Karpas-422 (cell line): ENCODE measurements around the gene ISY1. TPM values are rescaled to one million over a fixed set of nuclear protein-coding genes. Genes with fewer than 3 reads are reported as not detected.
A peak's percentile ranks its signal among the peaks of the same experiment; 100 is the strongest.

Experiments used
- DNase-seq: peaks from one replicate; pipeline ENCODE4 v3.0.0-alpha.2; 2015
- H2AFZ ChIP-seq: fragments of 200-600 bp; sonication (generic); 2 replicates; pipeline ENCODE4 v1.6.1; 2014; ENCODE audit warnings: antibody characterized with exemption, low read length, mixed read lengths
- H3K27ac ChIP-seq: fragments of 200-600 bp; sonication (generic); 2 replicates; pipeline ENCODE4 v1.5.1; 2014; ENCODE audit warnings: mild to moderate bottlenecking, low read length, moderate library complexity
- H3K27me3 ChIP-seq: fragments of 200-600 bp; sonication (generic); 2 replicates; pipeline ENCODE4 v1.6.1; 2014; ENCODE audit warnings: low read length, mixed read lengths
- H3K36me3 ChIP-seq: fragments of 200-600 bp; sonication (generic); 2 replicates; pipeline ENCODE4 v1.6.1; 2014; ENCODE audit warnings: low read length, mixed read lengths; ENCODE audit not compliant: insufficient read depth
- H3K4me1 ChIP-seq: fragments of 200-600 bp; sonication (generic); 2 replicates; pipeline ENCODE4 v1.6.1; 2014; ENCODE audit warnings: mild to moderate bottlenecking, low read length, mixed read lengths
- H3K4me2 ChIP-seq: fragments of 200-600 bp; sonication (generic); 2 replicates; pipeline ENCODE4 v1.6.1; 2014; ENCODE audit warnings: low read length, low read depth, mild to moderate bottlenecking; ENCODE audit not compliant: poor library complexity, severe bottlenecking
- H3K4me3 ChIP-seq: fragments of 200-600 bp; sonication (generic); 2 replicates; pipeline ENCODE4 v1.5.1; 2014; ENCODE audit warnings: mild to moderate bottlenecking, antibody characterized with exemption, low read length, mixed read lengths
- H3K79me2 ChIP-seq: fragments of 200-600 bp; sonication (generic); 2 replicates; pipeline ENCODE4 v1.6.1; 2014; ENCODE audit warnings: mild to moderate bottlenecking, low read length, mixed read lengths
- H3K9ac ChIP-seq: fragments of 200-600 bp; sonication (generic); 2 replicates; pipeline ENCODE4 v1.6.0; 2014; ENCODE audit warnings: low read length
- H3K9me2 ChIP-seq: fragments of 200-600 bp; sonication (generic), shearing (Covaris generic); replicated peaks from 2 replicates; pipeline ENCODE4 v1.6.0; 2014; ENCODE audit warnings: mild to moderate bottlenecking, low read length, moderate library complexity; ENCODE audit not compliant: insufficient read depth
- H3K9me3 ChIP-seq: fragments of 300-700, 200-600 bp; sonication (generic); 2 replicates; pipeline ENCODE4 v1.6.1; 2014; ENCODE audit warnings: low read length, mixed read lengths
- H4K20me1 ChIP-seq: fragments of 200-600 bp; sonication (generic); 2 replicates; pipeline ENCODE4 v1.6.1; 2014; ENCODE audit warnings: mild to moderate bottlenecking, antibody characterized with exemption, low read length, low read depth; ENCODE audit not compliant: insufficient read depth
- total RNA-seq: library from RNA; depleted of rRNA; stranded (reverse); fragments of >200 nt; shearing (Covaris generic); gene quantifications from 2 replicates; pipeline ENCODE4 v1.2.3, GENCODE V29; 2014; ENCODE audit warnings: low replicate concordance; rRNA removed

ISY1 gene
- total RNA-seq, result 23.1 and 29.9 TPM in 2 replicates

DNA sequence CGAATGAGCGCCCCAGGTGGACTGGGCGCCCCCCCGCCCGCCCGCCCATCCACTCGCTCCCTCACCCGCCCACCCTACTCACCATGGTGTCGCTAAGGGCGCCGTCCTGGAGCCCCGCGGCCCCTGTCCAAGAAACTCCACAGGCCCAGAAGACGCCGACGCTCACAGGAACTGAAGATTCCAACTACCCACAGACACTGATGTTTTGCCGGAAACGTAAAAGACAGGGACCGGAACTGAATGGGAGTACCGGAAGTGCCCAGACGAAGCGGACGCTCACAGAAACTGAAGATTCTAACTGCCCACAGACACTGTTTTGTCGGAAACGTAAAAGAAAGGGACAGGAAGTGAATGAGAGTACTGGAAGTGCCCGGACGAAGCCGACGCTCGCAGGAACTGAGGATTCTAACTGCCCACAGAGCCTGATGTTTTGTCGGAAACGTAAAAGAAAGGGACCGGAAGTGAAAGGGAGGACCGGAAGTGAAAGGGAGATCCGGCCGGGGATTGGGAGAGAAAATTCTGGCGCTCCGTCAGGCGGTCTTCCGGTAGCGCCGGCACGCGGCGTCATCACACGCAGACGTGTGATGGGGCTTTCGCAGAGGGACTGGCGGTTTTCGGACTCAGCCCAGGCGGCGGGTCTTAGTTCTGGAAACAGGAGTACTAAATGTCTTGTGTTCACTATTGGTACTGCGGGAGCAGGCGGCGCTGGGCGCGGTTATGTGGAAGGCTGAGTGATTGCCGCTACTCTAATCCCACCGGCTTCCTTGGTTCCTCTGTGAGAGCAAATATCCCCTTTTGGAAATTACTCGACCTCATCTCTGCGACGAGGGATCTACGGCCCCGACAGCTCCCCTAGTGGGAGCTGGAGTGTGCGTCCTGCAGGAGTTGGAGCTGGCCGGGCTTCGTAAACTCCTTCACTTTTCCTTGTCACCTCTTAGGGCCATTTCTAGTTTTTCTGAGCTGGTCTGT lies at the start of gene ISY1:
TSS of gene ISY1 (minus strand) at position 173 of the 969 bp plus-strand sequence. CDS start at position 85, 88 bp downstream.
- Histone ChIP-seq H3K9ac (peak within 1 kb of the TSS; percentile 86), H3K4me2 (peak within 1 kb of the TSS; percentile 86), H3K27me3 (no peaks in the 10 kb centered on the region), H2AFZ (peak within 1 kb of the TSS; percentile 91), H4K20me1 (no peaks in the 10 kb centered on the region), H3K4me1 (peaks cover 29% of the 10 kb centered on the region), H3K9me2 (no peaks in the 10 kb centered on the region), H3K27ac (peak within 1 kb of the TSS; percentile 93), H3K9me3 (no peaks in the 10 kb centered on the region), H3K36me3 (peaks cover 14% of the 10 kb centered on the region; the same call in 1 of the 2 replicates), H3K4me3 (peak within 1 kb of the TSS; percentile 80), H3K79me2 (peaks cover 25% of the 10 kb centered on the region)
- peak; percentile 98 for DNase-seq

DNA sequence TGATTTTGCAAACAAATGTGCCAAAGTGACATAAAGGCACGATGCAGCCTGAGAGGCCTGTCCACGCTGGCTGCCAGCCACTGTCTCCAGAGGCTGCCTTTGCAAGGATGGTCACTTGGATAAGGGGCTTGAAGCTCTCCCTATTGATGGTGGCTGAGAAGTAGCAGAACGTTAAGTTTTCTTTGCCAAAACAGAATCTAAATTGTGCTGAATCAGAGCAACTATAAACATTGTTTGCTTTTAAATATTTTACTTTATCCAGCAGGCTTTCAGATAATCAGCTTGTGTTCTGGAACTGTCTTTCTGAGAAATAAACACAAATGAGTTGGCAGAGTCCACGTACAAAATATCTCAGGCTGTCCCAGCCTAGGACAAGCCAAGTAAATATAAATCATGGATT lies 46.6 kb upstream of the ISY1 start:
- no peak overlapping the region for H3K4me3 ChIP-seq
- H2AFZ ChIP-seq, result no peak overlapping the region
- no peaks in the 10 kb centered on the region for H4K20me1 ChIP-seq

DNA sequence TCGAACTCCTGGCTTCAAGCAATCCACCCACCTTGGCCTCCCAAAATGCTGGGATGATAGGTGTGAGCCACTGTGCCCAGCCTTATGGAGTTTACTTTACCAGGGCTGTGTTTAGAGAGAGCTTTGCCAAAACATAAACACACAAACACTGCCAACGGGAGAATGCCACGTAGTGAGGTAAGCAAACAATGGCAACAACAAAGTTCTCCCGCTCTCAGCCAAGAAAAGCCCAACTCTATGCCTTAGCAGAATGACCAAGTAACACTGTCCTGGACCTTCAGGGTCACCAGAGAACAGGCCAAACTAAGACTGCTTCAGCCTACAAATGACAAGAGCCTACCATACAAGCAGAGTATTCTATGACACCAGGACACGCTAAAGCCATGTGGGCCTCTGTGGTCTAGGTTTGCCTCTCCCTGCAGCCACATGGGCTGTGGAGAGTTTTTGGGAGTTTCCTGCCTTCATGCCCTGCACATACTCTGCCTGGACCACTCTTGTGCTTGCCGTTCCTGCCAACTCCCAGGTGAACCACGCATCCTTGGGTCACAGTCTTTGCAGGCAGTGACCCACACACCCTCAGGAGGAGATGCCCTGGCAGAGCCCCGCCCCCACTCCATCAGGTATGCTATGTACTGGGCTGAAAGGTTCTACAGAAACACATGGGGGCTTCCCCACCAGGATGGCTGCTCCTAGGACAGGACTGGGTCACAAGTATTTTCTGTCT lies 44.4 kb upstream of the ISY1 start:
- Histone ChIP-seq H3K9me3 (no peaks in the 10 kb centered on the region), H3K27me3 (no peaks in the 10 kb centered on the region), H3K4me1 (no peaks in the 10 kb centered on the region), H3K9ac (no peak overlapping the region), H3K4me3 (no peak overlapping the region), H3K27ac (no peak overlapping the region), H3K9me2 (no peaks in the 10 kb centered on the region), H2AFZ (no peak overlapping the region), H3K4me2 (no peak overlapping the region), H3K36me3 (no peaks in the 10 kb centered on the region), H4K20me1 (no peaks in the 10 kb centered on the region), H3K79me2 (no peaks in the 10 kb centered on the region)
- no peak for DNase-seq

More for the DNA sequence above, 46.6 kb upstream of the ISY1 start:
- H3K79me2 ChIP-seq, result no peaks in the 10 kb centered on the region
- no peaks in the 10 kb centered on the region for H3K36me3 ChIP-seq
- no peaks in the 10 kb centered on the region for H3K27me3 ChIP-seq
- H3K4me2 ChIP-seq, result no peak overlapping the region
- H3K9me2 ChIP-seq, result no peaks in the 10 kb centered on the region
- DNase-seq, result no peak
- no peaks in the 10 kb centered on the region for H3K9me3 ChIP-seq
- no peaks in the 10 kb centered on the region for H3K4me1 ChIP-seq
- no peak overlapping the region for H3K9ac ChIP-seq
- H3K27ac ChIP-seq, result no peak overlapping the region

DNA sequence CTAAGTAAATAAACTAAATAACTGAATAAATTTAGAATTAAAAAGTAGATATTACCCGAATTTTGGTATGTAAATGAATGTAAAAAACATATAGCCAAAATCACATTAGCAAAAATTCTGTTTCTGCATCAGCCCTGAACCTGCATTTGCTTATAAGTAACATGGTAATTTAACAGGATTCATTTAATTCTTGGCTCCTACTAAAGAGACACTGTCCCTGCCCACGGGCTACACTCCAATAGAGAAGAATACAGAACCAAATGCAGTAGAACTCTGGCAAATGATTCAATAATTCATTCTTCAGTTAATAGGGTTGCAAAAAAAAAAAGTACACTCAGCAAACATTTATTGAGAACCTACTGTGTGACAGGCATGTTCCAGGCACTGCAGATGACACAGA lies 43.6 kb upstream of the ISY1 start:
- no peaks in the 10 kb centered on the region for H3K36me3 ChIP-seq
- no peaks in the 10 kb centered on the region for H3K9me3 ChIP-seq
- no peak overlapping the region for H3K27ac ChIP-seq
- no peak overlapping the region for H3K4me2 ChIP-seq
- no peak overlapping the region for H3K9ac ChIP-seq
- no peaks in the 10 kb centered on the region for H4K20me1 ChIP-seq
- H3K4me1 ChIP-seq, result no peaks in the 10 kb centered on the region
- no peaks in the 10 kb centered on the region for H3K27me3 ChIP-seq
- H3K4me3 ChIP-seq, result no peak overlapping the region
- H2AFZ ChIP-seq, result no peak overlapping the region
- no peak for DNase-seq
- no peaks in the 10 kb centered on the region for H3K9me2 ChIP-seq
- H3K79me2 ChIP-seq, result no peaks in the 10 kb centered on the region

DNA sequence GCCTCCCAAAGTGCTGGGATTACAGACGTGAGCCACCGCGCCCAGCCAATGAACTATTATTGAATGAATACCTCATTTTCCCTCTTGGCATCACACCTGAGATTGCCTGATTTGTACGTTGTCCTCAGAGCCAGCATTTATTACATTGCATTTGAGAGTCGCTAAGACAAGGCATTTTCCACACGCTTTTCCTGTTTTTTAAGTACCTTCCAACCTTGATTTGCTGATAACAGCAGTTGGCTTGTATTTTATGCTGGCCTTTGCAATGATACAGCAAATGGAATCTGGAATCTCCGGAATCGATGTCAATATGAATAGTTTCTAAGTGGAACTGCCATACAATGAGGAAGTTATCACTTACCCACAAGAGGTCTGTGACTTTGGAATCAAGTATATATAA lies 38.5 kb upstream of the ISY1 start:
- H3K36me3 ChIP-seq, result no peaks in the 10 kb centered on the region
- 0 out of 2 replicates have a peak, but pooled peaks cover 6% of the 10 kb centered on the region for H4K20me1 ChIP-seq
- no peak overlapping the region for H3K27ac ChIP-seq
- no peaks in the 10 kb centered on the region for H3K79me2 ChIP-seq
- DNase-seq, result no peak
- H3K4me1 ChIP-seq, result peaks cover 19% of the 10 kb centered on the region
- H3K9me3 ChIP-seq, result no peaks in the 10 kb centered on the region
- H3K9ac ChIP-seq, result no peak overlapping the region
- no peaks in the 10 kb centered on the region for H3K27me3 ChIP-seq
- H2AFZ ChIP-seq, result no peak overlapping the region
- H3K4me3 ChIP-seq, result no peak overlapping the region
- no peak overlapping the region for H3K4me2 ChIP-seq
- no peaks in the 10 kb centered on the region for H3K9me2 ChIP-seq

DNA sequence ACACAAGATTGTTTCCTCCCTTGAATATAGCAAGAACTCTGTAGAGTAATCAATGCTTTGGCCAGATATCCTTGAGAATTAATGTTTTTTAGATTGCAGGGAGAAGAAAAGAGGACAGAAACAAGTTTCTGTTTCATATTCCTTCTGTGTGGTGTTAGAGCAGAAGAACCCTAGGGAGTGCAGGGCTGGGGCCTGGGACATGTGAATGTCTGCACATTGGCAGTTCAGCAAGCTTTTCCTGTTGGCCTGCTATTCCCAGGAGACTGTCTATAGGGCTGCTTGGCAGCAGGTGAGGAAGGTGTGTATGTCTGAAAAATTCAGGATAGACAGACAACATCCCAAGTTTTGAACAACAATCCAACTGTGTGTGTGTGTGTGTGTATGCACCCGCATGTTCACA lies 36.5 kb upstream of the ISY1 start:
- Histone ChIP-seq H3K4me2 (no peak overlapping the region), H3K4me1 (peaks cover 19% of the 10 kb centered on the region), H3K36me3 (no peaks in the 10 kb centered on the region), H3K9ac (no peak overlapping the region), H3K27me3 (no peaks in the 10 kb centered on the region), H4K20me1 (0 out of 2 replicates have a peak, but pooled peaks cover 6% of the 10 kb centered on the region), H3K27ac (no peak overlapping the region), H3K4me3 (no peak overlapping the region), H3K9me3 (no peaks in the 10 kb centered on the region), H3K79me2 (no peaks in the 10 kb centered on the region), H2AFZ (no peak overlapping the region), H3K9me2 (no peaks in the 10 kb centered on the region)
- no peak for DNase-seq

DNA sequence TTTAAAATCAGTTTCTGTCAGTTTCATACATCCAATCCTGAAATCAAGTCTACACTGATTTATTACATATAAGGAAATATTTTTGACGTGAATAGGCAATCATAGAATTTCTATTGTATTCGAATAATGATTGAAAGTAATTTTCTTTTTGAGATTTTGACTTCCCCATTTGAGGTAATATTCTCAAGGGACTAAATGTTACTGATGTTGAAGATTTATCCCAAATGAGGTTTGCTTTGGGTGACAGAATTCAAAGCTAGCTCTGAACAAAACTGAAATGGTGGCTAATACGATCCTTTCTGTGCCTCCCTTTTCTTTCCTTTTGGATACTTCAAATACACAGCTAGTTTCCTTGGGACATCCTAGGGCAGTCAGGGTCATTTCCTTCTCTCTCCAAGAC lies 35.7 kb upstream of the ISY1 start:
- no peak overlapping the region for H3K4me2 ChIP-seq
- no peak for DNase-seq

DNA sequence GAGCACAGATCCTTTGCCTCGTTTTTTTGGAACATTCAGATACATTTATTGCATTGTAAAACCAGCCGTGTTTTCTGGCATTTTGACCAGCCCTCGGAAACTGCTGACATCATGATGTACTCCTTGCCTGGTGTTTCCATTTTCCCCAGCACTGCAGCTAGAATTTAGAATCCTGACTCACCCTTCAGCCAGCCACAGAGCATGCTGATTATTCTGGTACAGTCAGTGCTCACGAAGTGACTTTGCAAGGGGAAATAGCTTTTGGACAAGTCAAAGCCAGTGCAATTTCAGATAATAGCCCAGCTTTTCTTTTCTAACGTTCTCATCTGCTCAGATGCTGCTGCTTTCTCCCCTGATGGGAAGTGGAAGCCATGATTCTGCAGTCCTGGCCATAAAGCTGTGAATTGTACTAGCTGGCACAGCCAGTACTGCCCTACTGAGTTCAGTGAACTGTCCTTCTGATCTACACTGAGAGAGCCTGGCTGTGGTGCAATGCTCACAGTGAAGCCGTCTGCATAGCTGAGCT lies 34.9 kb upstream of the ISY1 start:
- H3K36me3 ChIP-seq, result no peaks in the 10 kb centered on the region
- H3K9ac ChIP-seq, result no peak overlapping the region

More for the DNA sequence above, 35.7 kb upstream of the ISY1 start:
- Histone ChIP-seq H3K9ac (no peak overlapping the region), H2AFZ (no peak overlapping the region), H4K20me1 (0 out of 2 replicates have a peak, but pooled peaks cover 6% of the 10 kb centered on the region), H3K4me1 (peaks cover 22% of the 10 kb centered on the region), H3K27ac (no peak overlapping the region), H3K36me3 (no peaks in the 10 kb centered on the region), H3K4me3 (no peak overlapping the region), H3K79me2 (no peaks in the 10 kb centered on the region), H3K27me3 (no peaks in the 10 kb centered on the region), H3K9me3 (no peaks in the 10 kb centered on the region), H3K9me2 (no peaks in the 10 kb centered on the region)

More for the DNA sequence above, 34.9 kb upstream of the ISY1 start:
- Histone ChIP-seq H2AFZ (no peak overlapping the region), H3K9me3 (no peaks in the 10 kb centered on the region), H3K79me2 (no peaks in the 10 kb centered on the region), H4K20me1 (0 out of 2 replicates have a peak, but pooled peaks cover 6% of the 10 kb centered on the region), H3K27me3 (no peaks in the 10 kb centered on the region), H3K4me2 (no peak overlapping the region), H3K4me3 (no peak overlapping the region), H3K4me1 (peaks cover 22% of the 10 kb centered on the region), H3K27ac (no peak overlapping the region), H3K9me2 (no peaks in the 10 kb centered on the region)
- DNase-seq, result no peak
